K562 (cell line): Measurements from ENCODE around the gene TMEM86B. TPM values are rescaled to one million over a fixed set of nuclear protein-coding genes. Genes with fewer than 3 reads are reported as not detected.

Source experiments
- ATAC-seq: fragments of 200-7000 bp; cut with Tn5 transposase; 3 replicates; pipeline ENCODE4 v1.9.1; 2020; ENCODE audit warnings: moderate library complexity
- BruUV-seq: library from RNA; stranded (reverse); fragments of 400-500 nt; replicated peaks from 2 replicates; lab custom pipeline; 2021; lab: Mats Ljungman, UMichigan
- CTCF ChIA-PET: fragments of 300-600 bp; formaldehyde crosslinking; extraction: SDS; loops from one replicate; lab custom pipeline; 2021; ENCODE audit warnings: low intra/inter-chr PET ratio; lab: Yijun Ruan, JAX
- POLR2A ChIA-PET: fragments of 300-600, 350-650 bp; sonication (Branson Sonifier 250); formaldehyde crosslinking; extraction: SDS; loops from one replicate; lab custom pipeline; 2021; ENCODE audit warnings: antibody characterized with exemption, inconsistent platforms; lab: Yijun Ruan, JAX
- DNase-seq, 4 experiments: peaks; one replicate each; pipeline versions ENCODE4 v3.0.0 to v3.0.0-alpha.2; 2011 to 2018; ENCODE audit warnings: low spot score in 3 of 4, mixed read lengths in 3 of 4; ENCODE audit errors: extremely low read depth in 1 of 4
- FAIRE-seq: peaks from 2 replicates; lab custom pipeline; 2011; peaks lifted over from hg19 to GRCh38; lab: Jason Lieb, UNC
- H2AFZ ChIP-seq: 2 replicates; pipeline ENCODE4 v1.6.0; 2011; ENCODE audit warnings: low read depth, low read length, control low read depth, inconsistent platforms
- H3K27ac ChIP-seq: fragments of 200-600 bp; 3 replicates; pipeline ENCODE4 v1.8.0; 2011; ENCODE audit warnings: low read depth, mild to moderate bottlenecking, control low read depth, inconsistent platforms, low read length, moderate library complexity, mixed read lengths; ENCODE audit errors: extremely low read depth
- H3K27me3 ChIP-seq, 2 experiments: fragments of 300-600 bp in 1 of 2; 2 replicates in 1 of 2; 3 replicates in 1 of 2; pipeline versions ENCODE4 v1.6.0 to v1.8.0; 2011; ENCODE audit warnings: inconsistent platforms in 2 of 2, low read length in 2 of 2, mild to moderate bottlenecking in 1 of 2, mixed read lengths in 1 of 2, moderate library complexity in 1 of 2; ENCODE audit not compliant: control insufficient read depth in 2 of 2, insufficient read depth in 2 of 2
- H3K36me3 ChIP-seq: fragments of 300-600 bp; 3 replicates; pipeline ENCODE4 v1.8.0; 2011; ENCODE audit warnings: mild to moderate bottlenecking, low read length, inconsistent platforms; ENCODE audit not compliant: control insufficient read depth, insufficient read depth
- H3K4me1 ChIP-seq, 2 experiments: fragments of 200-600 bp in 1 of 2; replicated peaks in 1 of 2; 2 replicates in 1 of 2; 3 replicates in 1 of 2; pipeline versions ENCODE4 v1.5.1 to v1.8.0; 2011; ENCODE audit warnings: inconsistent platforms in 2 of 2, low read length in 2 of 2, mild to moderate bottlenecking in 1 of 2, mixed read lengths in 1 of 2, moderate library complexity in 1 of 2; ENCODE audit not compliant: control insufficient read depth in 2 of 2, insufficient read depth in 2 of 2
- H3K4me2 ChIP-seq: 2 replicates; pipeline ENCODE4 v1.6.1; 2011; ENCODE audit warnings: low read length, control low read depth, inconsistent platforms, mixed read lengths; ENCODE audit not compliant: insufficient read depth
- H3K4me3 ChIP-seq: fragments of 200-600 bp; sonication (generic), shearing (Covaris generic); 2 replicates; pipeline ENCODE4 v1.5.1; 2016; ENCODE audit warnings: control low read depth, inconsistent platforms
- H3K79me2 ChIP-seq: fragments of 200-600 bp; 3 replicates; pipeline ENCODE4 v1.8.0; 2011; ENCODE audit warnings: low read length, inconsistent platforms; ENCODE audit not compliant: control insufficient read depth, insufficient read depth
- H3K9ac ChIP-seq, 2 experiments: 2 replicates each; pipeline versions ENCODE4 v1.6.0 to v1.6.1; 2011; ENCODE audit warnings: low read depth in 2 of 2, low read length in 2 of 2, control low read depth in 1 of 2, inconsistent platforms in 1 of 2, mild to moderate bottlenecking in 1 of 2, mixed read lengths in 1 of 2; ENCODE audit not compliant: insufficient read depth in 1 of 2
- H3K9me1 ChIP-seq: one replicate; pipeline ENCODE4 v1.6.0; 2011; ENCODE audit warnings: inconsistent platforms, mild to moderate bottlenecking, low read length, moderate library complexity; ENCODE audit not compliant: control insufficient read depth, insufficient read depth
- H3K9me3 ChIP-seq: replicated peaks from 2 replicates; pipeline ENCODE4 v1.5.1; 2011; ENCODE audit warnings: low read depth, low read length, inconsistent platforms; ENCODE audit not compliant: control insufficient read depth, insufficient read depth
- H4K20me1 ChIP-seq: replicated peaks from 2 replicates; pipeline ENCODE4 v1.6.1; 2011; ENCODE audit warnings: low read length, inconsistent platforms, mixed read lengths; ENCODE audit not compliant: control insufficient read depth, insufficient read depth
- CXXC5 ChIP-seq: fragments of 250-450 bp; sonication (Bioruptor Pico); IDR thresholded peaks from 2 replicates; pipeline ENCODE4 v1.8.0; 2022; ENCODE audit warnings: inconsistent platforms, mild to moderate bottlenecking, moderate library complexity
- EP400 ChIP-seq: fragments of 450-650 bp; IDR thresholded peaks from 2 replicates; pipeline ENCODE4 v1.6.1; 2017; ENCODE audit warnings: antibody characterized with exemption, mild to moderate bottlenecking, moderate library complexity
- MAX ChIP-seq: sonication (generic); formaldehyde crosslinking; IDR thresholded peaks from 2 replicates; pipeline ENCODE4 v1.9.0; 2022; ENCODE audit warnings: mild to moderate bottlenecking, missing genetic modification reagents
- PTTG1 ChIP-seq: fragments of 450-650 bp; IDR thresholded peaks from 2 replicates; pipeline ENCODE4 v1.6.1; 2016; ENCODE audit warnings: low read depth, mild to moderate bottlenecking, missing genetic modification characterization, missing compliant biosample characterization
- STAG1 ChIP-seq: sonication (generic); formaldehyde crosslinking; IDR thresholded peaks from 2 replicates; pipeline ENCODE4 v1.5.0; 2020; ENCODE audit warnings: missing genetic modification reagents, borderline replicate concordance
- ZC3H4 ChIP-seq: sonication (generic); formaldehyde crosslinking; IDR thresholded peaks from 2 replicates; pipeline ENCODE4 v1.9.0; 2021; ENCODE audit warnings: missing genetic modification reagents, borderline replicate concordance
- ZFX ChIP-seq: sonication (generic); formaldehyde crosslinking; IDR thresholded peaks from 2 replicates; pipeline ENCODE4 v1.8.0; 2022; ENCODE audit warnings: mild to moderate bottlenecking, missing genetic modification reagents, moderate library complexity
- ZNF77 ChIP-seq: fragments of 250-450 bp; sonication (Bioruptor Pico); IDR thresholded peaks from 2 replicates; pipeline ENCODE4 v1.5.0; 2020
- WGBS: fragments of 100-300 bp; shearing (Covaris generic); methylation state at CpG from one replicate; pipeline ENCODE4 v1.1.6; 2016; ENCODE audit warnings: low coverage, mixed read lengths; ENCODE audit not compliant: insufficient coverage; ENCODE audit errors: missing lambda C conversion rate; 5-methylcytosine and 5-hydroxymethylcytosine counted together
- in situ Hi-C: fragments of 300-500 bp; cut with MboI; formaldehyde crosslinking; loops from 4 replicates; pipeline ENCODE4 v1.15.0; 2018; ENCODE audit warnings: inconsistent platforms, mixed read lengths
- intact Hi-C: fragments of 100-400 bp; cut with micrococcal nuclease; formaldehyde crosslinking; loops from 2 replicates; pipeline ENCODE4 v1.14.2; 2022
- polyA plus RNA-seq, 8 experiments: library from polyadenylated mRNA; depleted of rRNA in 4 of 8; stranded (reverse) in 5 of 8; unstranded in 3 of 8; fragments of >200 nt; fragmentation: Nextera tagmentation in 2 of 8; fragmentation: Illumina TruSeq in 1 of 8; extraction: Ambion mirVana in 2 of 8; extraction: Trizol in 1 of 8; gene quantifications; 2 replicates each; pipeline versions ENCODE4 v1.2.1 to v1.2.3, GENCODE V29; 2011 to 2014; ENCODE audit warnings: inconsistent platforms in 1 of 8, missing spikeins in 1 of 8
- total RNA-seq, 7 experiments: library from RNA; depleted of rRNA in 6 of 7; stranded (reverse); fragments of >200 nt in 6 of 7; fragmentation: Illumina TruSeq in 2 of 7; extraction: Trizol in 2 of 7; gene quantifications; 2 replicates each; pipeline versions ENCODE4 v1.2.1 to v1.2.3, GENCODE V29; 2011 to 2021; ENCODE audit warnings: low replicate concordance in 1 of 7

TMEM86B gene
- total and polyA plus RNA-seq, 9 of the 15 experiments (the other 6 are each of a cell fraction or from before 2014, with no cell fraction given), result 0.28 to 7.9 (median 2.1) TPM

- DNase-seq, result peak in 1 of 4 experiments; percentile 39
- peaks cover 50% of the 10 kb centered on the region for H4K20me1 ChIP-seq
- H3K27me3 ChIP-seq, result no peaks in the 10 kb centered on the region
- in situ Hi-C loops, result no loop called here
- peaks cover 71% of the 10 kb centered on the region for H3K79me2 ChIP-seq
- H3K9me1 ChIP-seq, result peaks cover 9% of the 10 kb centered on the region
- peak overlapping the region; percentile 96 for H3K4me2 ChIP-seq
- peak; percentile 67 for FAIRE-seq
- H3K27ac ChIP-seq, result peak overlapping the region; percentile 97
- H3K9me3 ChIP-seq, result no peaks in the 10 kb centered on the region
- TF ChIP-seq CXXC5 (CRISPR knock-in tag) (0 out of 2 replicates have a peak, but pooled peaks have one; percentile 7), ZFX (CRISPR knock-in tag) (0 out of 2 replicates have a peak, but pooled peaks have one; percentile 3), ZNF77 (CRISPR knock-in tag) (no peak), EP400 (peak; percentile 39; the same call in 1 of the 2 replicates), PTTG1 (no peak), STAG1 (CRISPR knock-in tag) (no peak), ZC3H4 (CRISPR knock-in tag) (no peak), MAX (CRISPR knock-in tag) (peak; percentile 48; the same call in 1 of the 2 replicates)
- TSS peak; percentile 45 for BruUV-seq
- peaks cover 51% of the 10 kb centered on the region for H3K36me3 ChIP-seq
- ATAC-seq, result no peak
- peak overlapping the region; percentile 94 to 99; a peak in 3 of 4 replicates for H3K9ac ChIP-seq
- no peak overlapping the region for H2AFZ ChIP-seq
- peak overlapping the region; percentile 94 for H3K4me3 ChIP-seq
- CTCF ChIA-PET, result no interaction called here
- POLR2A ChIA-PET, result interaction anchor here (0.6 to 2.9 kb wide), 12 partner anchors 9 to 197 kb away, joined by 3 to 26 read pairs (median 6); partner anchors contain the start of genes HSPBP1 and UBE2S
- H3K4me1 ChIP-seq, result peaks cover 35 to 52% of the 10 kb centered on the region in 2 experiments; a peak in 4 of 5 replicates
- intact Hi-C loops, result no loop called here
- WGBS, result 5% methylated on average over 22 of the region's 22 CpGs
These were observed 28.2 kb upstream of the TMEM86B start for GRCh38 chr19:55256562-55257460.
